Measurements from ENCODE around the gene PBX4. TPM values are rescaled to one million over a fixed set of nuclear protein-coding genes. Genes with fewer than 3 reads are reported as not detected.

PBX4 gene
- polyA plus RNA-seq, 1 experiment: 1.9 TPM

DNA sequence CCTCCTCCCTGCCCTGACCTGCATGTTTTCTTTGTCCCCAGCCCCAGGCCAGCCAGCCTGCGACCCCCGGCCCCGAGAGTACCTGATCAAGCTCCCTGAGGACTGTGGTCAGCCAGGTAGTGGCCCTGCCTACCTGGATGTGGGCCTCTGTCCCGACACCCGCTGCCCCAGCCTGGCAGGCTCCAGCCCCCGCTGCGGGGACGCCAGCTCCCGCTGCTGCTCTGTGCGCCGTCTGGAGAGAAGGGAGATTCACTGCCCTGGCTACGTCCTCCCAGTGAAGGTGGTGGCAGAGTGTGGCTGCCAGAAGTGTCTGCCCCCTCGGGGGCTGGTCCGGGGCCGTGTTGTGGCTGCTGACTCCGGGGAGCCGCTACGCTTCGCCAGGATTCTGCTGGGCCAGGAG is 74.8 kb downstream of the PBX4 start:
- no peak for DNase-seq (ENCODE audit: low read depth)
- Histone ChIP-seq H3K4me3 (ENCODE audit: low read depth, low read length) (no peak overlapping the region), H3K27me3 (ENCODE audit: control insufficient read depth, insufficient read depth, low read length) (peaks cover 3% of the 10 kb centered on the region; the same call in 1 of the 2 replicates), H3K36me3 (ENCODE audit: control insufficient read depth, insufficient read depth, low read length) (no peaks in the 10 kb centered on the region)
- ChIA-PET CTCF (interaction anchor here (2.1 kb wide), 1 partner anchor 10 kb away, joined by 16 read pairs; no protein-coding TSS in a partner anchor), POLR2A (no interaction called here)
- TF ChIP-seq, protein P1, sequence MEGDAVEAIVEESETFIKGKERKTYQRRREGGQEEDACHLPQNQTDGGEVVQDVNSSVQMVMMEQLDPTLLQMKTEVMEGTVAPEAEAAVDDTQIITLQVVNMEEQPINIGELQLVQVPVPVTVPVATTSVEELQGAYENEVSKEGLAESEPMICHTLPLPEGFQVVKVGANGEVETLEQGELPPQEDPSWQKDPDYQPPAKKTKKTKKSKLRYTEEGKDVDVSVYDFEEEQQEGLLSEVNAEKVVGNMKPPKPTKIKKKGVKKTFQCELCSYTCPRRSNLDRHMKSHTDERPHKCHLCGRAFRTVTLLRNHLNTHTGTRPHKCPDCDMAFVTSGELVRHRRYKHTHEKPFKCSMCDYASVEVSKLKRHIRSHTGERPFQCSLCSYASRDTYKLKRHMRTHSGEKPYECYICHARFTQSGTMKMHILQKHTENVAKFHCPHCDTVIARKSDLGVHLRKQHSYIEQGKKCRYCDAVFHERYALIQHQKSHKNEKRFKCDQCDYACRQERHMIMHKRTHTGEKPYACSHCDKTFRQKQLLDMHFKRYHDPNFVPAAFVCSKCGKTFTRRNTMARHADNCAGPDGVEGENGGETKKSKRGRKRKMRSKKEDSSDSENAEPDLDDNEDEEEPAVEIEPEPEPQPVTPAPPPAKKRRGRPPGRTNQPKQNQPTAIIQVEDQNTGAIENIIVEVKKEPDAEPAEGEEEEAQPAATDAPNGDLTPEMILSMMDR (IDR thresholded peaks at IDR 0.05; ENCODE audit: insufficient read depth, low read depth, low read length): no peak

DNA sequence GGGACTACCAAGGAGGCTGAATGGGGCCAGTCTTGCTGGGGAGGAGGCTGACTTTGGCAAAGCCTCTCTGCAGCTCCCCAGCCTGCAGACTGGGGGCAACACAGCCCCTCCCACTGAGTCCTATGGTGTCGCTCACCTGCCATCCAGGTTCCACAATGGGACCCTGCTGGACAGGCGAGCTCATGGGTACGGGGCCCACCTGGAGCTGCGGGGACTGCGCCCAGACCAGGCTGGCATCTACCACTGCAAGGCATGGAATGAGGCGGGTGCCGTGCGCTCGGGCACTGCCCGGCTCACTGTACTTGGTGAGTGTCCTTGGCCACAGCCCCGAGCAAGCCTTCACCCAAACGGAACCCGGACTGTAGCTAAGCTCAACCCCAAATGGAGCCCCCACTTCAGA is 75.4 kb downstream of the PBX4 start:
- DNase-seq (ENCODE audit: low read depth): no peak
- ChIA-PET CTCF (interaction anchor here (2.1 kb wide), 1 partner anchor 10 kb away, joined by 16 read pairs; no protein-coding TSS in a partner anchor), POLR2A (no interaction called here)
- peaks cover 3% of the 10 kb centered on the region; the same call in 1 of the 2 replicates for H3K27me3 ChIP-seq (ENCODE audit: control insufficient read depth, insufficient read depth, low read length)
- H3K36me3 ChIP-seq (ENCODE audit: control insufficient read depth, insufficient read depth, low read length): no peaks in the 10 kb centered on the region
- no peak overlapping the region for H3K4me3 ChIP-seq (ENCODE audit: low read depth, low read length)
- TF ChIP-seq, protein P1 (IDR thresholded peaks at IDR 0.05; ENCODE audit: insufficient read depth, low read depth, low read length): no peak

DNA sequence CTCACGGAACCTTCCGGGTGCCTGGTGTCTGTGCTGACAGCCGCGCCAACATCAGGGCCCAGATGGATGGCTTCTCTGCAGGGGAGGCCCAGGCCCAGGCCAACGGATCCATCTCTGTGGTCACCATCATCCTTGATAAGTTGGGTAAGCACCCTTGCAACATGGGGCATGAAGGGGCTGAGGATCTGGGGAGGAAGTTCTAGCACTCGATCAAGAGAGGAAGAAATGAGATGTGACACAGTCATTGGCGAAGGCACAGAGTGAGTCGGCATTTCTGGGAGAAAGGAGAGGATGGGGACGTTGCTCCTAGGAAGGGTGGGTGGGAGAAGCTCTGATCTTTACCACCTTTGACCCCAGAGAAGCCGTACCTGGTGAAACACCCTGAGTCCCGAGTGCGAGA is 76.0 kb downstream of the PBX4 start:
- peaks cover 3% of the 10 kb centered on the region for H3K27me3 ChIP-seq (ENCODE audit: control insufficient read depth, insufficient read depth, low read length)
- DNase-seq (ENCODE audit: low read depth): no peak
- H3K4me3 ChIP-seq (ENCODE audit: low read depth, low read length): no peak overlapping the region
- TF ChIP-seq, protein P1 (IDR thresholded peaks at IDR 0.05; ENCODE audit: insufficient read depth, low read depth, low read length): no peak
- no peaks in the 10 kb centered on the region for H3K36me3 ChIP-seq (ENCODE audit: control insufficient read depth, insufficient read depth, low read length)
- ChIA-PET POLR2A (no interaction called here), CTCF (interaction anchor here (2.1 kb wide), 1 partner anchor 11 kb away, joined by 16 read pairs; no protein-coding TSS in a partner anchor)

DNA sequence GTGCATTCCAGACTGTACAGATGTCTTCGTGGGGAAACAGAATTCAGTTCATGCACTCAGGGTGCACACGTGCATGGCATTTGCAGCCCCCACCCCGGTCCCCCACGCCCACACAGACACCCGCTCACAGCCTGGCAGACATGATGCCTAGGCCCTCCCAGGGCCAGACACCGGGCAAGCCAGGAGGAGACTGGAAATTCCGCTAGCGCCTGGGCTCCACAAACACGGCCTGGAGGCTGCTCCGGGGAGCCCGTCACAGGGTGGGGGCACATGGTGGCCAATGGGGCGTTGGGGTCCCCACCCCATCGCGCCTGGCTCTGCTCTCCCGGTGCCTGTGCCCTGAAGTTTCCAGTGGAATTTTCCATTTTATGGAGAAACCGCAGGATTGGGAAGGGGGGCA is 76.9 kb downstream of the PBX4 start:
- Histone ChIP-seq H3K4me3 (ENCODE audit: low read depth, low read length) (no peak overlapping the region), H3K27me3 (ENCODE audit: control insufficient read depth, insufficient read depth, low read length) (peaks cover 3% of the 10 kb centered on the region), H3K36me3 (ENCODE audit: control insufficient read depth, insufficient read depth, low read length) (no peaks in the 10 kb centered on the region)
- DNase-seq (ENCODE audit: low read depth): no peak
- ChIA-PET POLR2A (no interaction called here), CTCF (interaction anchor here (0.9 to 1.6 kb wide), 3 partner anchors 9 to 102 kb away, joined by 5 to 8 read pairs (median 6); partner anchors contain the start of gene GMIP)
- TF ChIP-seq, protein P1 (IDR thresholded peaks at IDR 0.05; ENCODE audit: insufficient read depth, low read depth, low read length): no peak

DNA sequence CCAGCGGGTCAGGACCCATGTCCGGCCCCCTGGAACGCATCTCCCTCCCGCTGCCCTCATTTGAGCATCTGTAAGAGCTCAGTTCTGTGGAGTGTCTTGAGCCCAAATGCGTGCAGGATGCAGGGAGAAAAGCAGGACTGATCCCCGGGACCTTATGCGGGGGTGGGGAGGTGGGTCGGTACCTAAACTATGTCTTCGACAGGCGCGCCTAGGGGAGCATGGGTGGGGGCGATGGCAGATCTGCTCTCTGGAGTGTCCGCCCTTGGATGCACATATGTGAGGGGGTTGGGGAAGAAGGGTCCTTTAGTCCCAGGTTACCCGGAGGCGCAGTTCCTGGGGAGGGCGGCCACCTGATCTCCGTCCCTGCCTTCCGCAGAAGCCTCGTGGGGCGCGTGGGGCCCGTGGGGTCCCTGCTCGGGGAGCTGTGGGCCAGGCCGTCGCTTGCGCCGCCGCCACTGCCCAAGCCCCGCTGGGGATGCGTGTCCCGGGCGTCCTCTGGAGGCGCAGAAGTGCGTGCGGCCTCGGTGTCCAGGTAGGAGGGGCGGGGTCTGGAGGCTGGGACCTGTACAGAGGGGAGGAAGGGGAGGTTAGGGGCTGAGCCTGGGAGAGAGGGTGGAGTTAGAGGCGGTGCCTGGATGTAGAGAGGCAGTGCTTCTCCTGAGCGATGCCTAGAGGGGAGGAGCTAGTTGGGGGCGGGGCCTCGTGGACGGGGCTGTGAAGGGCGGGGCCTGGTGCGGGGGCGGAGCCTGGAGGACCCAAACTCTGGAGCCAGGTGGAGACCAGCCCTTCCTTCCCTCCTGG is 77.6 kb downstream of the PBX4 start:
- POLR2A ChIA-PET: no interaction called here
- CTCF ChIA-PET: interaction anchor here (0.9 to 1.6 kb wide), 4 partner anchors 9 to 103 kb away, joined by 3 to 8 read pairs (median 6); partner anchors contain the start of gene GMIP

More for the DNA sequence above, 77.6 kb downstream of the PBX4 start:
- Histone ChIP-seq H3K27me3 (ENCODE audit: control insufficient read depth, insufficient read depth, low read length) (peaks cover 3% of the 10 kb centered on the region), H3K4me3 (ENCODE audit: low read depth, low read length) (peak overlapping the region; percentile 19), H3K36me3 (ENCODE audit: control insufficient read depth, insufficient read depth, low read length) (no peaks in the 10 kb centered on the region)
- TF ChIP-seq, protein P1 (IDR thresholded peaks at IDR 0.05; ENCODE audit: insufficient read depth, low read depth, low read length): no peak
- DNase-seq (ENCODE audit: low read depth): no peak

Measured in BJ (cell line).